Ammon's horn (tissue), 1 donor: ENCODE results near the gene LUC7L.
A peak's percentile ranks its signal among the peaks of the same experiment; 100 is the strongest.
"Not testable (repeated sequence)": the region's sequence is repeated elsewhere in the genome, so short reads cannot be mapped to it uniquely, and the experiment has no call there.

Source experiments
- DNase-seq: peaks from one replicate; pipeline ENCODE4 v3.0.0-alpha.2; 2016; ENCODE audit warnings: low spot score

The LUC7L gene, protein sequence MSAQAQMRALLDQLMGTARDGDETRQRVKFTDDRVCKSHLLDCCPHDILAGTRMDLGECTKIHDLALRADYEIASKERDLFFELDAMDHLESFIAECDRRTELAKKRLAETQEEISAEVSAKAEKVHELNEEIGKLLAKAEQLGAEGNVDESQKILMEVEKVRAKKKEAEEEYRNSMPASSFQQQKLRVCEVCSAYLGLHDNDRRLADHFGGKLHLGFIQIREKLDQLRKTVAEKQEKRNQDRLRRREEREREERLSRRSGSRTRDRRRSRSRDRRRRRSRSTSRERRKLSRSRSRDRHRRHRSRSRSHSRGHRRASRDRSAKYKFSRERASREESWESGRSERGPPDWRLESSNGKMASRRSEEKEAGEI

DNA sequence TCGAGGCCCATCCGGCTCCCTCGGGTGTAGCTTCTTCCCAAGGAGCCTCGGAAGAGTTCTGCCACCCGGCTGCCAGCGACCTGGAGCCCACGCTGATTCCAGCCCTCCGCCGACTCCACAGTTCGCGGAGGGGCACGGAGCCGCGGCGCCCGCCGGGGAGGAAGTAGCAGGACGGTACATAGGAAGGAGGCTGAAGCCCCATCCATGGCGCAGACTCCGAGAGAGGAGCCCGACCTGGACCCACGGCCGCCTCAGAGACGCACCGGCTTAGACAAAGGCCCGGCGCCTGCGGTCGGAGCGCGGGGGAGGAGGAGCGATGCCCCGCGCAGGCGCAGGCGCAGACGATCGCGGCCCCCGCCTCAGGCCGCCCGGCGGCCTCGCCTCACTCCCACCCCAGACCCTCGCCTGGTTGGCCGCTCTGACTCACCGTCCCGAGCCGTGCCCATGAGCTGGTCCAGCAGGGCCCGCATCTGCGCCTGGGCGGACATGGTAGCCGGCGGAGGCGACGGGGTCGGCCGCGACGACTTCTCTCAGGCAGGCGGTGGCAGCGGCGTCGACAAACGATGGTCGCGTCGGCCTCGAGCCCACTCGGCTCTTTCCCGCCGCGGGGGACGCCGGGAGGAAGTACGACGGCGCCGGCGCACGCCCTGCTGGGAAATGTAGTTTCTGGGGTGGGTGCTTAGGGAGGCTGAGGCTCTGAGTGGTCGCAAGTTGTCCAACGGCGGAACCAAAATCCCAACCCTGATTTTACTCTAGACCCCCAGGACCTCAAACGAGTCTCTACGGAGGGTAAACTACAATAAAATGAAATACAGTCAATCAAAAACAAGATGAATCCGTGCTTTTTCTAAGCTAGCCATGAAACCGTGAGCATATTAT is at the start of gene LUC7L:
Gene LUC7L, minus strand, starts transcription at position 598 of the 879 bp plus-strand sequence. Its CDS starts 110 bp downstream, at position 488.
- peak; percentile 93 for DNase-seq

DNA sequence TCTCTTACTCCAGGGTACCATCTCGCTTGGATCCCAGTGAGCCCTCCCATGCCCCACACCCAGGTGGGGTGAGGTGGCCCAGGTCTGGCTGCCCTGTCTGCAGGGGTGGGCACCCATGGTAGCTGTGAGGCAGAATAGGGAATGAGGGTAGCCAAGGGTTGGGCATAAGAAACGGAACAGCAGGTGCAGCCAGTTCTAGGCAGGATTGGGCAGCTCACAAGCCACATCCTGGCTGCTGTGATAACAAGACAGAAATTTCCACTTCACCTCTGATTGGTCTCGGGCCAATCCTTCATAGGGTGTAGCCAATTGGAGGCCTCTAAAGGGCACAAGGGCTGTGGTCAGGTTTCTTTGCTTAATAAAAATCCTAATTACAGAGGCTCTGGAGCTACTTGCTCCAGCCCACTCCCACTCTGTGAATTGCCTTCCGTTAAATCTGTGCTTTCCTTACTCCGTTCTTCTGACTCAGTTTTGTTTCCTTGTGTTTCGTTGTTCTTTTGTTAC is 49.7 kb upstream of the LUC7L start:
- no peak for DNase-seq

DNA sequence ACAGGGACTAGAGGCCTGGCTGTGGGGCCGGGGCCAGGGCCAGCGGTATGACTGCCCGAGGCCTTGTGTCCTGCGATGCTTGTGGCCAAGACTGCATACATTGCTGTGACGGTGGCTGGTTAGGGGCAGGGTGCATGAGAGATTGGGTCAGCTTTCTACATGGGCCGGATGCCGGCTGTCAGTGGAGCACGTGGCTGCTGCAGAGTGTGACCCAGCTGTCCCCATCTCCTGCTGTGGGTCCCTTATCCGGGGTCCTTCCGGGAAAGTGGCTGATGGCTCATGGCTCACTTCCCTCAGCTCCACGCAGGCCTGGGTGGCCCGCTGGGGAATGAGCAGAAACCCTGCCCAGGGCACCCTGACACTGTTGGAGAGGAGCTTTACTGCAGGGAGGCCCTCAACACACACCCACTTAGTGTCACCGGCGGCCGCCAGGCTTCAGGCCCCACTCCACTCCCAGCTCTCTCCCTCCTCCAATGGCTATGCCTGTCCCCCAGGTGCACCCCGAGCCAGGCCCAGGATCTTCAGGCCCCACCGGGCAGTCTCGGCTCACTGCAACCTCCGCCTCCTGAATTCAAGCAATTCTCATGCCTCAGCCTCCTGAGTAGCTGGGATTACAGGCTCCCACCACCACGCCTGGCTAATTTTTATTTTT is 47.3 kb upstream of the LUC7L start:
- DNase-seq = no peak

DNA sequence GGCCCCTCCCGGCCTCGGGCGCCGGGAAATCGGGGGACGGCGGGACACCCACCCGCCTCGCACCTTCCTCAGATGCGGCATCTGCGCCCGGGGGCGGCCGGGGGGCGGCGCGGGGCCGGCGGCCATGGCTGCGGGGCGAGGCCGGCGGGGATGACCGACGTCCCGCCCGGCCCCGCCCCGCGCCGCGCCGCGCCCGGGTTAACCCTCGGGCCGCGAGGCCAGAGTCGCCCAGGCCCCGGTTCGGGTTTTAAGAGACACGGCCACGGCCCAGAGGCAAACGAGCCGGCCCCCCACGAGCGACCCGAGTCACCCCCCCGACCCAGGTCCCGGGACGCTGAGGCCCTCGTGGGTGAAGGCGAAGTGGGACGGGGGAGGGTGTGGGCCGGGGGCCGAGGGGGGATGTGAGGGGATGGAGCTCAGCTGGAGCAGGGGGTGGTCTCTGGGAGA is 46.6 kb upstream of the LUC7L start, which contains the start of gene RGS11:
Gene RGS11, minus strand, starts transcription at position 159 of the 447 bp plus-strand sequence. Its CDS starts 33 bp downstream, at position 126.
- no peak for DNase-seq

DNA sequence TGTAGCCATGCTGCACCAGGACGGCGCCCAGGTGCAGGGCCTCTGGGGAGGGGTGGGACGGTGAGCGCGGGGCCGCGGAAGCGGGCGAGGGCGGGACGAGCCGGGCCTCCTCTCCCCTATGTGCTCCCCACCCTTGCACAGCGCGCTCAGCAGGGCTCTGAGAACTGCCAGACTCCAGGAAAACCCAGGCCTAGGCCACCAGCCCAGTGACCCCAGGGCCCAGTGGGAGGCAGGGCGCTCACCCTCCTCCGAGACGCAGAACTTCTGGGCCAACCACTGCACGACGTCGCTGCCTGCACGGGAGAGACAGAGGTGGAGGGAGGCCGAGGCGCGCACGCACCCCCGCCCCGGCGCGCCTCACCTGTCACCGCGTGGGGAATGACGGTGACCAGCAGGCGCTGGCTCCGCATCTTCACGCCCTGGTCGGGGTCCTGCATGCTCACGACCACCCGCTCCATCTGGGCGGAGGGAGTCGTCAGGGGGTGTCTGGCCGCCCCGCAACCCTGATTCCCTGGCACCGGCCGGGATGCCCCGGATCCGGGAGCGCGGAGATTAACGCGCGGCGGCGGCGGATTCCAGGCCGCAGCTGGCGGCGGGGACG is 45.9 kb upstream of the LUC7L start:
- DNase-seq = no peak

DNA sequence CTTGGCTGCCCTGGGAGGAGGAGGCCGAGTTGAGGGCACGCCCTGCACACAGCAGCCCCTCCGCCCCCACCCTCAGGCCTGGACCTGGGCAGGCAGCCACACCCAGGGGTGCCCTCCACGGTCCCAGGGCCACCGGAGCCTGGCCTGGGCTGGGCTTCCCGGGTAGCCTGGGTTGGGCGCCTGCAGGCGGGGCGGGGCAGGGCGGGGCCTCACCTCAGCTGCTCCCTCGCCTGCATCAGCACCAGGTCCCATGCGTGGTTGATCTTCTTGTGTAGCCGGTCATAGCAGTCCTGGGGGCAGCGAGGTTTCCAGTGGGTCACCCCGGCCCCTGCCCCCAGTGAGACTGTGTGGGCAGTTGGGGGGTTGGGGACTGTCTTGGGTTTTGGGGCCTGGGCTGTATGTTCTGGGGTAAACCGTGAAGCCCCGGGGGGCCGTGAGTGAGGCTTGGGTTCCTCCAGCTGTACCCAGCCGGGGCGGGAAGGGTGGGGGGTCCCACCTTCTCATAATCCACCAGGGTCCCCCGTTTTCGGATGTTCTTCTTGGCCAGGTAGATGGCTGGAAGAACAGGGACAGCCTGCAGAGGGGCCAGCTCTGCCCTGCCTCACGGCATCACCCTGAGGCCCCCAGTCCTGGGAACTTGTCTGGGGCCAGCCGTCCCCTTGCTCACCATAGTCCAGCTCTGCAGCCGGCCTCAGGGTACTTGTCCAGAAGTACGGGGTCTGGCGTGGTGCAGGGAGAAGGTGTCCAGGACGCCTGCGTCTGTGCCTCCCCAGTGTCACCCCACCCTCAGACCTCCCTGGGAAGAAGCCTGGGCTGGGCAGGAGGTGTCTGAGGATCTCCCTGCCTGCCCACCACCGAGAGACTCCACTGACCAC is 44.5 kb upstream of the LUC7L start:
- DNase-seq = no peak

DNA sequence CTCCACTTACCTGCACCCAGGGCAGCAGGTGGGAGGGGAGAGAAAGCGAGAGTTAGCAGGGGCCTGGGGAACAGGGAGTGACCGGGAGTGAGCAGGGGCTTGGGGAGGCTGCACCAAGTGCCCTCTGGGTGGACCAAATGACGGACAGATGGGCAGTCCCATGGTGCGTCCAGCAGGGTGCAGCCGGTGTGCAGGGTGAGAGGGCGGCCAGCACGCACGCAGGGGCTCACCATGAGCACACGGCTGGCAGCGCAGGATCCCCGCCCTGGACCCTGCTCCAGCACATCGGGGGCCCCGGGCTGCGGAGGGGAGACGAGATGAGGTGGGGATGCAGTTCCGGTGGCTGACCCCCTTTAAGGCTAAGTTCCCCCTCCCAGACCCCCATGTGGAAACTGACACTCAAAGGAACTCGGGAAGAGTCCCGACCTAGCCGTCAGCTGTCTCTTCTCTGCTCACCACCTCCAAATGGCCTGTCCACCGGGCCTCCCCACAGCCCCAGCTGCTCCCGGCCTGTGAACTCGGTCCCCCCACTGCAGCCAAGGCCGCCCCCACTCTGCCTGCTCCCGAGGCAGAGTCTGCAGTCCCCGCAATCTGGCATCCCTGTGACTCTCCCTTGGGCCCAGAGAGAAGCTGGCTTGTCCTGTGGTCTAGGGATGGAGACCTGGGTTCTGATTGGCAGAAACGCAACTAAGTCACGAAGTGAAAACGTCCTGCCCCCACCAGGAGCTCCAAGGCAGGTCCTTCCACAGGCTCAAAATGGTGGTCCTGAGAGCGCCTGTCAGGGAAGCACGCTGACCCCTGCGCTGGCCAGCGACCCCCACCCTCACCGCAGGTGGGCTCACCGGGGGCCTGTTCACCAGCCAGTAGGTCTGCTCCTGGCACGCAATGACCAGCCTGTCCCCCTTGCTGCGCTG is 43.6 kb upstream of the LUC7L start:
- DNase-seq = no peak

DNA sequence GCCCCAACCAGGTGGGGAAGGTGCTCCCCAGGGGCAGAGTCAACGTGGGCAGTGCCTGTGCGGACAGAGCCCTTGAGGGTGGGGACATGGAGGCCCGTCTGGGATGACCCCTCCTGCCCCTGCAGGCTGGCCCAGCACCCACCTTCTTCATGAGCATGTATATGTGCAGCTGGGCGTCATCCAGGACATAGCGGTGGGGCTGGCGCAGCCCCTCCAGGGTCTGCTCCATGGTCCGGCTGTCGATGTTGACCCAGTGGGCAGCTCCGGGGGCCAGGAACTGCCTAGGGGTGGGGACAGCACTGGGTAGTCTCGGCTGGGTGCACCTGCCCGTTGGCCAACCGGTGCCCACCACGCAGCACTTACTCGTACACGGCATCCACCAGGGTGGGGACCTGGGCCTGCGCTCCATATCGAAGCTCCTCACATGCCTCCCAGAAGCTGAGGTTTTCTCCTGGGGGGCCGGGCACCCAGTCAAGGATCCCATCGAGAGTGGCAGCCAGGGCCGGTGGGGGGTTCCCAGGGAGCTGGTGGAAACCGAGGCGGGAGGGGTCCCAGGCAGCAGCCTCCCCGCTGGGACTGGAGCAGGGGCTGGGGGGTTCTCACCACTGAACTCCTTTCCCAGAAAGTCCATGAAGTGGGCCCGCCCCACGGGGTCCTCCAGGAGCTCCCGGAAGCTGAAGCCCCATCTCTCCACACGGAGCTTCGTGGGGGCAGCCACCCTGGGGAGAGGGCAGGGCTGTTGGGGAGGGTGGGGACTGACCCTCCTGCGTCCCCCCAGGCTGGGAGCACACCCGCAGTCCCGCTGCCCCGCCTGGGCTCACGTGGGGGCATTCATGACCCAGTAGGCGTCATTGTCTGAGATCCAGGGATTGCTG is 41.4 kb upstream of the LUC7L start:
- no peak for DNase-seq

DNA sequence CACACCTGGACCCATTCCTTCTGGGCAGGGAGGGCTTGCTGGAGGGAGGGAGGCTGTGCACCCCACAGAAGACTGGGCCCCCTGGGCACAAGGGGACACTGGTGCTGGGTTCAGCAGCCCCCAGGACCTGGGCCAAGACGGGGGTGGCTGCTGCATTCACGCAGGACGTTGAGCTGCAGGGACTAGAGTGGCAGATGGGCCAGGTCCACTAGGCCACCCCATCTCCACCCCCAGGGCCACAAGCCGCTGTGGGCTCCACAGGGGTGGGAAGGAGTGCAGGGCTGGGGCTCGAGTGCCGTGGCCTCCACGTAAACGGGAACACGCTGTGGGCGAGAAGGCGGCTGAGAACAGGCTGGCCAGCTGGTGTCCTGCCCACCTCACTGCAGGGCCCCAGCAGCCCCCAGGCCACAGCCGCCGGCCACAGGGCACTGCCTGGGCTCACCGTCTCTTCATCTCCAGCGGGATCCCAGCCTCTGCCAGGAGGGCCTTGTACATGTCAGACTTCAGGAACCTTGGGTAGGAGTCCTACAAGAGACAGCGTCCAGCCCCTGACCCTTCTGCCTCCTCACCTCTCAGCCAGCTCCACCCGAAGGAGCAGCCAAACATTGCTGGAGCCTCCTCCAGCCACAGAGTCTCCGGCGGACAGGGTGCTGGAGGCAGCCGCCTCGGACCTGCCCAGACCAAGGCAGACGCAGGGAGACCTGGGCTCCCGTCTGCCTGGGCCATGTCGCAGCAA is 40.0 kb upstream of the LUC7L start:
- no peak for DNase-seq

DNA sequence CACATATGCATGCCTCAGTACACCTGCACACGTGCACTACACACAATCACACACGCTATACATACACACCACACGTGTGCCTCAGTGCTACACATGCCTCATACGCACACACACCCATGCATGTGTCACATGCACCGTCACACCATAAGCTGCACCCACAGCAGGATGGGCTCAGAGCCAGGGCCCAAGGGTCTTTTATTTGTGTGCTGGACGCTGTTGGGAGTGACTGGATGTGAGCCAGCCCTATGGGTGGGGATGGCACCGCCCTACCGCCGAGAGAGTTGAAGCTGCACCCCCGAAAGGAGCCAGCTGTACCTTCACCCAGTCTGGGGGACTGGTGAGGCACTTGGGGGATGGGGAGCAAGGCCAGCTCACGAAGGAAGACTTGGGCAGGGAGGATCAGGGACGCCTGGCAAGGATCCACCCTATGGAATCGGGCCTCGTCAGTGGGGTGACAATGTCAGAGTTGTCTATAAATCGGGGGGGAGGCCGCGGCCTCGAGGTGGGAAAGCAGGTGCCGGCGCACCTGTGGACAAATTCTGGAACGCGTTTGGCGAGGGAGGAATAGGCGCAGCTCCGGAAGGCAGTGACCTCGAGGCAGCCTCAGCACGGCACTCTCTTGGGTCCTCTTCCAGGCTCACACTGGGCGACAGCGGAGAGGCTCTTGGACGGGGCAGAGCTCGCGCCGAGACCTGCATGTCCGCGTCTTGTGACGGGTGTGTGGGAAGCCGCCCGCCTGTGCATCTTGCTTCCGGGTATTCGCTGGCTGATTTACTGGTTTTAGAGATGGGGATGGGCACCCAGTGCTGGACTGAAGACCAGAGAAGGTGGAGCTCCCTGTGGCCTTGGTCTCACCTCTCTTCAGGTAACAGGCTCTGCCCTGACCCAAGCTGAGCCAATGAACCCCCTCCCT is 39.1 kb upstream of the LUC7L start:
- no peak for DNase-seq

DNA sequence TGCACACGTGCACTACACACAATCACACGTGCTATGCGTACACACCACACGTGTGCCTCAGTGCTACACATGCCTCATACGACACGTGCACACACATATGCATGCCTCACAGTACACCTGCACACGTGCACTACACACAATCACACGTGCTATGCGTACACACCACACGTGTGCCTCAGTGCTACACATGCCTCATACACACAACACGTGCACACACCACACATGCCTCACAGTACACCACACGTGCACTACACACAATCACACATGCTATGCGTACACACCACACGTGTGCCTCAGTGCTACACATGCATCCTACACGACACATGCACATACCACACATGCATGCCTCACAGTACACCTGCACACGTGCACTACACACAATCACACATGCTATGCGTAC is 38.3 kb upstream of the LUC7L start:
- DNase-seq = not testable (repeated sequence)

DNA sequence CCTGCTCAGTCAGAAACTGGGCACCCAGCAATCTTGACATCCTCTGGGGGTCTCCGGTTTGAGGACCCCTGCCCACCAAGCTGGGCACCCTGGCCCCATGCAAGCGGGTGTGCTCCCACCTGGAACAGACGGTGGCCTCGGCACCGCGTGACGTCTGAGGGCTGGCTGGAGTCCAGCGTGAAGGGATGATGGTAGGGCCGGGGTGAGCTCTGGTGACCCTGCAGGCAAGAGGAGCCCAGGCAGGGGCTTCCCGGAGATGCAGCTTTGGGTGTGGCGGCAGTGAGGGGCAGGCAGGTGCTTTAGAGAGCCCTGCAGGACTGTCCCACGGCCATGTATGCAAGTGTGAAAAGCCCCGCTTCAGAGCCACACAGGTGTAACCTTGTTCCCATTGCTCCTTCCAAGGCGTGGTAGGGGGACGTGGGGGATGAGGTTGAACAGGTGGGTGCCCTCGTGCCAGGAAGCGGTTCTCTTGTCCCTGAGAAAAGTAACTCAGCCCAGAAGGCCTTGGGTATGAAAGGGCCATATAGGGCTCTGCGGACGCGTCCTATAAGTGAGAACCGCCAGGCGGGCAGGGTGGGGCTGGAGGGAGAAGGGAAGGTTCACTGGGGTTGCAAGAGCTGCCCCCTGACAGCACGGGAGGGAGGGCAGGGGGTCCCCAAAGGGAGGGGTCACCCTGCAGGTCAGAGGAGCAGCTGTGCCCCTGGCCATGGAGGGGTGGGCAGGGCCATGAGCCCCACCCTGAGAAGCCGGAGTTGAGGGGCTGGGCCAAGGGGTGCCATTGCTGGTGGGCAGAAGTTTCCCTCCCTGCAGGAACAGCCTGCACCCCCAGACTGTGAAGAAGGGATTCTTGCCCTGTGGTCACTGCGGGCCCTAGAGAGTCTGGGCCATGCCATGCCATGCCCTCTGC is 37.3 kb upstream of the LUC7L start:
- DNase-seq = no peak

DNA sequence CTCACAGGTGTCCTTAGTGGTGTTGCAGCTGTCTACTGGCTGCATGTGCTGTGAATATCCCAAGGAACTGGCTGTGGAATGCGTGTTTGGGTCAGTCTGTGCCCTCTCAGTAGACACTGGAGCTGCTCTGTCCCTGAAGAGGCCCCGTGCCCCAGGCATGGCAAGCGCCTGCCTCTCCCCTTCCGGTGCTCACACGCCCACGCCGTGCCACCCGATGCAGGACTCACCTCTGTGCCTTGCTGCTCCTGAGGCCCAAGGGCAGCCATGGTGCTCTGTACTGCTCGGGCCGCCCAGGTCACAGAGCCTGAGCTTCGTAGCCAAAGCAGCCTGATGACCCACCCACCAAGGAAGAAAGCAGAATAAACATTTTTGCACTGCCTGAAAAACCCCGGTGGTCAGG is 36.5 kb upstream of the LUC7L start:
- no peak for DNase-seq

DNA sequence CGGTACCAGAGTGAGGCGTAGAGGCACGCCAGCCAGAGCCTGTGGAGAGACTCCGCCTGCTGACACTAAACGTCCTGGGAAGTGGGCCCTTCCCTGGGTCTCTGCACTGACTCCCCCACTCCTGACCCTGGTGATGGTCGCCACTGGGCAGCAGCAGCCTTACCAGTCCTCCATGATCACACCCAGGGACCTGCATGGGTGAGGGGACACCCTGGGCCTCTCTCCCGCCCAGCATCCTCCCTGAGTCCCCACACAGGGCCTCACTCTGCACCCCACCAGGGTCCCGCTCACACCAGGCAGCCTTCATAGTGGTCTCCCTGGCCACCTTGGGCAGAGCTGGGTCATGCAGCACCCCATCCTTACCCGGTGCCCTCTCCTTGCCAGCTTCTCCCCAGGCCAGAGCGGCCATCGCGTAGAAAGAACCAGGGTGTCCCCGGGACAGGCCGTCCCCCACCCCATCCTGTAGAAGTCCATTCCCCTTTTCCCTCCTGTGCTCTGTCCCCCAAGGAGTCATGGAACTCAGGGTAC is 35.8 kb upstream of the LUC7L start:
- no peak for DNase-seq

DNA sequence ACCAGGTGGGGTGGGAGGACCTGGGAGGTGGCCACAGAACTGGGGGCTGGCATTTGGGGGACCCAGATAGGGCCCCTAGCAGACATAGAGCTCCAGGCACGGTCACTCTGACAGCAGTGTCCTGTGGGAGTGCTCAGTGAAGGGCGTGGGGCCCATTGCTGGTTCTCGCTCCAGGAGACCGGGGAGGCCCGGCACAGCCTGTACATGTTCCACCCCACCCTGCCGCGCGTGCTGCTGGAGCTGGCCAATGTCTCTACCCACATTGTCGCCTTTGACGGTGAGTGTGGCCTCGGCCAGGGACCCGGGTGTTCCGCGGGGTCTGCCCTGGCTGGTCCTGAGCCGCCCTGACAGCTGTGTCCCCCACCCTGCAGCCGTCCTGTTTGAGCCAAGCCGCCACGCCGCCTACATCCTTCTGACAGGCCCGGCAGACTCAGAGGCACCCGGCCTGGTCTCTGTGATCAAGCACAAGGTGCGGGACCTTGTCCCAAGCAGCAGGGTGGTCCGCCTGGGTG is 35.2 kb upstream of the LUC7L start:
- no peak for DNase-seq
